Activated T-cell treated with anti-CD3 and anti-CD28 coated beads, Interleukin-2, amount 50 U/mL, for 24 hours (primary cell): ENCODE results near the gene SYCP3.

Experiments used
- DNase-seq: peaks from one replicate; pipeline ENCODE4 v3.0.0-alpha.2; 2020
- H3K27ac Mint-ChIP-seq: 2 replicates; pipeline ENCODE4 v1.8.0; 2020; ENCODE audit warnings: mild to moderate bottlenecking, mixed read lengths
- H3K27me3 Mint-ChIP-seq: 2 replicates; pipeline ENCODE4 v1.8.0; 2020; ENCODE audit warnings: mixed read lengths
- H3K36me3 Mint-ChIP-seq: 2 replicates; pipeline ENCODE4 v1.8.0; 2020; ENCODE audit warnings: low read depth, mixed read lengths
- H3K4me1 Mint-ChIP-seq: 2 replicates; pipeline ENCODE4 v1.8.0; 2020; ENCODE audit warnings: low read depth, mixed read lengths
- H3K4me3 Mint-ChIP-seq: 2 replicates; pipeline ENCODE4 v1.8.0; 2020; ENCODE audit warnings: mild to moderate bottlenecking, moderate library complexity, mixed read lengths
- H3K9me3 Mint-ChIP-seq: 2 replicates; pipeline ENCODE4 v1.8.0; 2020; ENCODE audit warnings: mixed read lengths

The SYCP3 gene

DNA sequence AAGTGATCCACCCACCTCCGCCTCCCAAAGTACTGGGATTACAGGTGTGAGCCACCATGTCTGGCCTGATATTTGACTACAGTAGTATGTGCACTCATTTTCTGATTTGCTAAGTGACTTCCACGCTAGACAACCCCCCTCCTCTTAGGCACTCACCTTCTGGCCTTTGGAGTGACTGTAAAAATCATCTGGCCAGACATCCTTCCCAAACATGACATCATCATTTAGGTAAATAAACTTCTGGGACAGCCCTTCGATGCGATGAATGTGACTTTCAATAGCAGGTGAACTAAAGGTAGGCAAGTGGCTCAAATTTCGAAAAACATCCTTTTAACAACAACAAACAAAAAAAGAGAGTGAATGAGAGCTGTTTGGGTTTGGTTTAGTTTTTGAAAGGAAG is 30.6 kb upstream of the SYCP3 start:
- no peaks in the 10 kb centered on the region for H3K27me3 Mint-ChIP-seq
- peaks cover 75% of the 10 kb centered on the region for H3K36me3 Mint-ChIP-seq
- DNase-seq: no peak
- H3K9me3 Mint-ChIP-seq: no peaks in the 10 kb centered on the region
- H3K4me3 Mint-ChIP-seq: no peak overlapping the region
- H3K4me1 Mint-ChIP-seq: peaks cover 10% of the 10 kb centered on the region
- H3K27ac Mint-ChIP-seq: no peak overlapping the region

DNA sequence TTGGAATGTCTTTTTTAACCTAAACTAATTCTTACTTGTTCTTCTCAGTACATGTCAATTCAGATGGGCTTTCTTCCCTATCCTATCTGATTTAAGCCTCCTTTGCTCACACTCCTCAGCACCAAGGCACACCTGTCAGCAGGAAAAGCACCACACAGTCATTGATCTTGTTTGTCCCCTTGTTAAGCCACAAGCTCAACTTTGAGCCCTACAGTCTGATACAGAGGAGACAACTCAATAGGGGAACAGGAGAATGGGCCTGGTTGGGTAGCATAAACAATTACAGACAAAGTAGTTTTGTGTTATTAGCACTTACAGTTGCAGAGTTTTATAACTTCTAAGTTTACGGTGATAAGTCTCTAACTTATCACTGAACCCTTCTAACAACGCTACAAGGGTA is 29.5 kb upstream of the SYCP3 start:
- H3K4me3 Mint-ChIP-seq: no peak overlapping the region
- H3K27ac Mint-ChIP-seq: no peak overlapping the region
- no peak for DNase-seq
- peaks cover 6% of the 10 kb centered on the region for H3K4me1 Mint-ChIP-seq
- H3K36me3 Mint-ChIP-seq: peaks cover 86% of the 10 kb centered on the region
- H3K9me3 Mint-ChIP-seq: no peaks in the 10 kb centered on the region
- no peaks in the 10 kb centered on the region for H3K27me3 Mint-ChIP-seq

DNA sequence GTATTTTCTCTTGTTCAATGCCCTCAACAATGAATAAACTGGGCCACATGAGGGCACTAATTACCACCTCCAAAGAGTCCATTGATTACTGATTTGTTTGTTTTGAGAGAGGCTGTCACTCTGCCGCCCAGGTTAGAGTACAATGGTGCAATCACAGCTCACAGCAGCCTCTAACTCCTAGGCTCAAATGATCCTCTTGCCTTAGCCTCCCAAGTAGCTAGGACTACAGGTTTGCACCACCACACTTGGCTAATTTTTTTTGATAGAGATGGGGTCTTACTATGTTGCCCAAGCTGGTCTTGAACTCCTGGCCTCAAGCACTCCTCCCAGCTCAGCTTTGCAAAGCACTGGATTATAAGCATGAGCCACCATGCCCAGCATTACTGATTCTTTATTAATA is 28.3 kb upstream of the SYCP3 start:
- H3K4me3 Mint-ChIP-seq: no peak overlapping the region
- no peak overlapping the region for H3K27ac Mint-ChIP-seq
- no peak for DNase-seq
- no peaks in the 10 kb centered on the region for H3K27me3 Mint-ChIP-seq
- H3K4me1 Mint-ChIP-seq: peaks cover 6% of the 10 kb centered on the region
- H3K36me3 Mint-ChIP-seq: peaks cover 89% of the 10 kb centered on the region
- H3K9me3 Mint-ChIP-seq: no peaks in the 10 kb centered on the region

DNA sequence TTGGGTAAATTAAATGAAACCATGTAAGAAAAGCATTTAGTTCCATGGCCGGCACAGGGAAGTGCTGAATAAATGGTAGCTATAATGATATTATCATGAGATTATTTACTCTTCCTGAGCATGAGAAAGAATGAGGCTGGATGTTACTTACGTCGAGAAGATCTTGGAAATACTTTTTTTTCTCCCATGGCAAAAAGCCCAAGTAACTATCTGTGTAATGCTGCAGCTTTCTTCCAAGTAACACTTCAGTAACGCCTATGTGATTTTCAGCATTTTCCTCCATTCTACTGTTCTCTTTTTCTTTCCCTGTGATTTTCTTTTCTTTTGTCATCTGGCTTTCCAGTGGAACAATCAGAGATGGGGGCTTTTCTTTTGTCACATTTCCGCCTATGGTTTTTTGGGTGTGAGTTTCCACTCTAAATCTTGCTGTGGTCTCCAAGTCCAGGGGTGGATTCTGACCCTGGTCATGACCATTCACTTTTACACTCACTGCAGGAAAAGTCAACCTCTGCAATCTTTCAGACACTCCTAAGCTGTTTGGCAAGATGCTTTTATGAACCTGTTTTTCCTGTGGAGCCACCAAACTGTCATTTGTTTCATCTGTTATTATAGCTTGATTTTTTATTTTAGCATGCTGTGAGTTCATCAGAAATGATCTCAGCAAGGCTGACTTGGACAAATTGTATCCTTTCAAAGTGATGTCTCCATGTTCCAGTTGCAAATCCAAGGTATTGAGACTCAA is 25.0 kb upstream of the SYCP3 start:
- no peak for DNase-seq
- peaks cover 81% of the 10 kb centered on the region for H3K36me3 Mint-ChIP-seq
- no peak overlapping the region for H3K4me3 Mint-ChIP-seq
- H3K27ac Mint-ChIP-seq: no peak overlapping the region
- H3K9me3 Mint-ChIP-seq: no peaks in the 10 kb centered on the region
- no peaks in the 10 kb centered on the region for H3K27me3 Mint-ChIP-seq
- H3K4me1 Mint-ChIP-seq: no peaks in the 10 kb centered on the region

GRCh38 chr12:101763246-101763931 is 24.1 kb upstream of the SYCP3 start:
- H3K36me3 Mint-ChIP-seq: peaks cover 82% of the 10 kb centered on the region
- H3K9me3 Mint-ChIP-seq: no peaks in the 10 kb centered on the region
- no peaks in the 10 kb centered on the region for H3K4me1 Mint-ChIP-seq
- H3K27ac Mint-ChIP-seq: peak overlapping the region; percentile 53
- DNase-seq: no peak
- no peak overlapping the region for H3K4me3 Mint-ChIP-seq
- no peaks in the 10 kb centered on the region for H3K27me3 Mint-ChIP-seq

DNA sequence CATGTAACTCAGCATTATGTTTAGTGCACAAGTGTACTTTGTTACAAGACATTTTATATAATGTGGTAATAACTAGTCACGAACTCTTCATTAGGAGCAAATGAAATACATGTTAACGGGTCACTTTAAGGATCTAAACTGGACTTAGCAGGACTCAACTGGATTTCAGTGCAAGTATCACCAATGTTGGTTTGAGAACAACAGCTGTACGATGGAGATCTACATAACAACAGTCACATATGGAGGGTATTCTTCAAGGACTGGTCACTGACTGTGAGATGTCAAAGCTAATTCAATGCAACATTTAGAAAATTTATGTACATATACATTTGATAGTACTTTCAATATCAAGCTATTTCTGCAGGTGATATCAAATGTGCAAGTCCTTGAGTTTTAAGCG is 22.5 kb upstream of the SYCP3 start:
- no peak for DNase-seq
- H3K27me3 Mint-ChIP-seq: no peaks in the 10 kb centered on the region
- H3K4me1 Mint-ChIP-seq: no peaks in the 10 kb centered on the region
- H3K27ac Mint-ChIP-seq: no peak overlapping the region
- peaks cover 76% of the 10 kb centered on the region for H3K36me3 Mint-ChIP-seq
- H3K9me3 Mint-ChIP-seq: no peaks in the 10 kb centered on the region
- H3K4me3 Mint-ChIP-seq: no peak overlapping the region

GRCh38 chr12:101761350-101761749 is 22.1 kb upstream of the SYCP3 start:
- H3K27ac Mint-ChIP-seq: no peak overlapping the region

GRCh38 chr12:101759396-101760047 is 20.3 kb upstream of the SYCP3 start:
- Mint-ChIP-seq H3K27ac (no peak overlapping the region), H3K36me3 (peaks cover 76% of the 10 kb centered on the region), H3K4me1 (no peaks in the 10 kb centered on the region), H3K9me3 (no peaks in the 10 kb centered on the region), H3K4me3 (no peak overlapping the region), H3K27me3 (no peaks in the 10 kb centered on the region)
- DNase-seq: no peak

More at GRCh38 chr12:101761350-101761749, 22.1 kb upstream of the SYCP3 start:
- peaks cover 76% of the 10 kb centered on the region for H3K36me3 Mint-ChIP-seq
- H3K9me3 Mint-ChIP-seq: no peaks in the 10 kb centered on the region
- DNase-seq: no peak
- H3K27me3 Mint-ChIP-seq: no peaks in the 10 kb centered on the region
- no peak overlapping the region for H3K4me3 Mint-ChIP-seq
- no peaks in the 10 kb centered on the region for H3K4me1 Mint-ChIP-seq

DNA sequence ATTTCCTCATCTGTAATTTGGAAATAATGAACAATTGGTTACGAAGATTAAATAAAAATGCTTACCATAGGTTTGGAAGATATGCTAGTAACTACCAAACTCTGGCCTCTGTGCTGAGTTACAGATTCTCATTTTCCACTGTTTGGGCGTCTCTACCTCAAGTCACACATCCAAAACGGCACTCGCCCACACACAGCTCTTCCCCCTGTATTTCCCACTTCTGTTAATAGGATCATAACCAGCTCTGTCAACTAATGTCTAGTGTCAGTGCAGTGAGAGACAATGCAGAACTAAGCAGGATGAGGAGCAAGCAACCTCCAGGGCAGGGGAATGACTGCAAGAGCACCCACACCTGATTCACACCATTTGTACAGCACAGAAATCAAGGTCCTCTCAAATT is 10.9 kb upstream of the SYCP3 start:
- Mint-ChIP-seq H3K27me3 (no peaks in the 10 kb centered on the region), H3K4me1 (no peaks in the 10 kb centered on the region), H3K4me3 (no peak overlapping the region), H3K36me3 (peaks cover 90% of the 10 kb centered on the region), H3K9me3 (no peaks in the 10 kb centered on the region), H3K27ac (peak overlapping the region; percentile 44)
- DNase-seq: no peak

DNA sequence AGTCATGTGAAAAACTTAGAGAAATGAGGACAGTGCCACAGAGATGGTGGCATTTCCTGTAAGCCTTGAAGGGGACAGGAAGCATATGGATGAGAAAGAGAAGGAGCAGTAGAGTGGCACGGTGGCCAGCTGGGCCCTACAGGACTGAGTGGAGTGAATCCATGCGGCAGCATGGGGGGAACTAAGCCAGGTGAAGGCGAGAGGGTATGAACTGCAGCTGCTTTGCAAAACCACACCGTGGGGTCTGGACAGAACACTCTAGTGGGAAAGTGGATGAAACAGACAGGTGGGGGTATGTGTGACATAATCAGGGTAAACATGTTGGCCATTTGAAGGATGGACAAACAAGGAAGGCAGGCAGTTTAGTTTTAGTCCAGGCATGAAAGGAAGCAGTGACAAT is 10.4 kb upstream of the SYCP3 start:
- Mint-ChIP-seq H3K9me3 (no peaks in the 10 kb centered on the region), H3K27me3 (no peaks in the 10 kb centered on the region), H3K36me3 (peaks cover 90% of the 10 kb centered on the region)

GRCh38 chr12:101748907-101749306 is 9.6 kb upstream of the SYCP3 start:
- H3K9me3 Mint-ChIP-seq: no peaks in the 10 kb centered on the region
- no peak overlapping the region for H3K4me3 Mint-ChIP-seq
- no peak overlapping the region for H3K27ac Mint-ChIP-seq
- H3K4me1 Mint-ChIP-seq: peaks cover 3% of the 10 kb centered on the region
- peaks cover 95% of the 10 kb centered on the region for H3K36me3 Mint-ChIP-seq
- DNase-seq: no peak
- H3K27me3 Mint-ChIP-seq: no peaks in the 10 kb centered on the region

More for the DNA sequence above, 10.4 kb upstream of the SYCP3 start:
- no peak for DNase-seq
- Mint-ChIP-seq H3K4me1 (no peaks in the 10 kb centered on the region), H3K27ac (peak overlapping the region; percentile 5), H3K4me3 (no peak overlapping the region)

DNA sequence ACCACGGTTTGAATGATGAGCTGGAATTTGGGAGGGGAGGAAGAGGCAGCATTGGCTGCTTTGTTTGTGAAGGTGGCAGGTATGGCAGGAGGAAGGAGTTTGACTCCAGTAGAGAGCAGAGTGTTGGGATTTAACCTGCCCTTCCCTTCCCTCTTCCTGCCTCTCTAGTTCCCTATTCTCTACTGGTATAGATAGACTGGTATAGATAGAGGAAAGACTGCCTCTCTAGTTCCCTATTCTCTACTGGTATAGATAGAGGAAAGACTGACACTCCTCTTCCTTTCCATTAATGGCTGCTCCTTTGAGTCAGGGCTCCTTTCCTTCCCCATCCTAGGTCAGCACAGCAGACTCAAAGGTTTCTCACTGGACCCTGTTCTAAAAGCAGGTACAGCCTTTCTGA is 8.4 kb upstream of the SYCP3 start:
- peaks cover 96% of the 10 kb centered on the region for H3K36me3 Mint-ChIP-seq
- no peaks in the 10 kb centered on the region for H3K9me3 Mint-ChIP-seq
- no peak overlapping the region for H3K27ac Mint-ChIP-seq
- H3K27me3 Mint-ChIP-seq: no peaks in the 10 kb centered on the region
- H3K4me3 Mint-ChIP-seq: no peak overlapping the region
- H3K4me1 Mint-ChIP-seq: peaks cover 5% of the 10 kb centered on the region
- DNase-seq: no peak

DNA sequence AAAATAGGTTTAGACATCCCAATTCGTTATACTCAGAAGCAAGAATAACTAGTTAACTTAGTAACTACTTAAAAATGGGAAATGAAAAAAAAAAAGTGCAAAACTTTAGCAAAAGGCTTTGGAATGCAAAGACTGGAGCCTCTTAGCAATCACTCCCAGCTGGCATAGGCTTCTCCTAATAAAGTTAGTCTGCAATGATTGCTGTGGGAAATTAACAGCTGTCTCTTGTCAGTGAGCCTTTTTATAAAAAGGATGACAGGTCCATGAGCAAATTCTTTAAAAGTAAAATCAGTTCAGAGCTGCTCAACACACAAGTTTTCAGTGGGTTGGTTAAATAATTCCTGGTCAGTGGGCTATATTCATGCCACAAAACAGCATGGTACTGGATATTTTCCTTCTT is 7.4 kb upstream of the SYCP3 start:
- Mint-ChIP-seq H3K9me3 (no peaks in the 10 kb centered on the region), H3K4me3 (no peak overlapping the region), H3K27me3 (no peaks in the 10 kb centered on the region), H3K27ac (no peak overlapping the region), H3K36me3 (peaks cover 95% of the 10 kb centered on the region), H3K4me1 (peaks cover 5% of the 10 kb centered on the region)
- no peak for DNase-seq

DNA sequence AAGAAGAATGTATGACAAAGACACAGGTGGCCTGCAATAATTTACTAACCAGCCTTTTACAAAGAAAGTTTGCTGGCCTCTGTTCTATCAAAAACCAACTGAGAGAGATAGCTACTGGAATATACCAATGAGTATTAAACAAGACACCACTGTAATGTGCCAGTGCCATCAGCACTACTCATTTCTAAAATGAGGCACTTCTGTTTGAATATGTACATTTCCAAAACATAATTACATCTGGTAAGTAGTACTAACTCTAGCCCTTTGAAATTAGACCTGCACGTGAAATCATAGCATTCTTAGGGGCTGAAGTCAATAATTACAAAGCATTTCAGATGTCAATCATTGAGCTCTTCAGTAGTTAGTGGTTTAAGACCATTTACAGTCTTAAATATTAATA is 6.9 kb upstream of the SYCP3 start:
- Mint-ChIP-seq H3K4me1 (peaks cover 5% of the 10 kb centered on the region), H3K27me3 (no peaks in the 10 kb centered on the region), H3K4me3 (no peak overlapping the region), H3K36me3 (peaks cover 93% of the 10 kb centered on the region), H3K9me3 (no peaks in the 10 kb centered on the region), H3K27ac (no peak overlapping the region)
- no peak for DNase-seq

- Mint-ChIP-seq H3K27me3 (no peaks in the 10 kb centered on the region), H3K27ac (no peak overlapping the region), H3K9me3 (no peaks in the 10 kb centered on the region), H3K4me3 (no peak overlapping the region), H3K4me1 (peaks cover 5% of the 10 kb centered on the region), H3K36me3 (peaks cover 86% of the 10 kb centered on the region)
- DNase-seq: no peak
Measured at GRCh38 chr12:101745481-101745880, 6.2 kb upstream of the SYCP3 start.
